Hepatocyte (in vitro differentiated cells): ENCODE results near the gene NPY. TPM values are rescaled to one million over a fixed set of nuclear protein-coding genes. Genes with fewer than 3 reads are reported as not detected.

Source experiments
- DNase-seq: peaks from one replicate; pipeline ENCODE4 v3.0.0-alpha.2; 2016; ENCODE audit warnings: low spot score
- H2AFZ ChIP-seq: fragments of 200-600 bp; sonication (generic); 2 replicates; pipeline ENCODE4 v1.6.0; 2016; ENCODE audit warnings: antibody characterized with exemption, mild to moderate bottlenecking
- H3K27ac ChIP-seq: fragments of 200-600 bp; sonication (generic); 2 replicates; pipeline ENCODE4 v1.5.1; 2016; ENCODE audit warnings: mild to moderate bottlenecking
- H3K27me3 ChIP-seq: fragments of 200-600 bp; sonication (generic); 2 replicates; pipeline ENCODE4 v1.6.1; 2016
- H3K36me3 ChIP-seq: fragments of 200-600 bp; sonication (generic); replicated peaks from 2 replicates; pipeline ENCODE4 v1.5.1; 2016; ENCODE audit warnings: low read depth; ENCODE audit not compliant: insufficient read depth
- H3K4me1 ChIP-seq: fragments of 200-600 bp; sonication (generic); 2 replicates; pipeline ENCODE4 v1.5.1; 2016; ENCODE audit warnings: mild to moderate bottlenecking, moderate library complexity; ENCODE audit not compliant: insufficient read depth
- H3K4me2 ChIP-seq: fragments of 200-600 bp; sonication (generic); 2 replicates; pipeline ENCODE4 v1.6.0; 2016
- H3K4me3 ChIP-seq: fragments of 200-600 bp; sonication (generic); 2 replicates; pipeline ENCODE4 v1.5.1; 2016; ENCODE audit warnings: mild to moderate bottlenecking
- H3K79me2 ChIP-seq: fragments of 200-600 bp; sonication (generic); 2 replicates; pipeline ENCODE4 v1.6.0; 2017; ENCODE audit warnings: mild to moderate bottlenecking
- H3K9me2 ChIP-seq: fragments of 200-600 bp; sonication (generic); replicated peaks from 2 replicates; pipeline ENCODE4 v1.6.0; 2017; ENCODE audit warnings: mild to moderate bottlenecking; ENCODE audit not compliant: insufficient read depth
- H3K9me3 ChIP-seq: fragments of 200-600 bp; sonication (generic); 2 replicates; pipeline ENCODE4 v1.5.1; 2016; ENCODE audit warnings: low read depth, mild to moderate bottlenecking
- H4K20me1 ChIP-seq: fragments of 200-600 bp; sonication (generic); 2 replicates; pipeline ENCODE4 v1.6.0; 2016; ENCODE audit warnings: mild to moderate bottlenecking; ENCODE audit not compliant: insufficient read depth, poor library complexity, severe bottlenecking
- EZH2 ChIP-seq: fragments of 200-600 bp; sonication (generic); IDR thresholded peaks from 2 replicates; pipeline ENCODE4 v1.6.1; 2016; ENCODE audit warnings: antibody characterized with exemption, mild to moderate bottlenecking, borderline replicate concordance
- EZH2phosphoT487 ChIP-seq: fragments of 200-600 bp; sonication (generic); IDR thresholded peaks from one replicate; pipeline ENCODE4 v1.6.1; 2018; ENCODE audit warnings: antibody characterized with exemption, mild to moderate bottlenecking, low read depth, moderate library complexity; ENCODE audit not compliant: unreplicated experiment, severe bottlenecking
- WGBS: methylation state at CpG from one replicate; pipeline ENCODE4 v1.1.6; 2016; ENCODE audit warnings: low lambda C conversion rate; ENCODE audit errors: missing lambda C conversion rate; 5-methylcytosine and 5-hydroxymethylcytosine counted together
- polyA plus RNA-seq: library from polyadenylated mRNA; unstranded; fragments of >200 nt; fragmentation: Nextera tagmentation; extraction: Ambion mirVana; gene quantifications from 2 replicates; pipeline ENCODE4 v1.2.1, GENCODE V29; 2016
- total RNA-seq: library from RNA; depleted of rRNA; stranded (reverse); fragments of >200 nt; gene quantifications from 2 replicates; pipeline ENCODE4 v1.2.3, GENCODE V29; 2014
- TF ChIP-seq, protein P1 (sequence below): fragments of 200-600 bp; sonication (generic); IDR thresholded peaks from 2 replicates; pipeline ENCODE4 v1.5.1; 2016; ENCODE audit warnings: antibody characterized with exemption, mild to moderate bottlenecking; ENCODE audit not compliant: poor library complexity

The NPY gene
- total and polyA plus RNA-seq, 2 experiments from 2014 or later = 9.4 to 19.8 TPM

DNA sequence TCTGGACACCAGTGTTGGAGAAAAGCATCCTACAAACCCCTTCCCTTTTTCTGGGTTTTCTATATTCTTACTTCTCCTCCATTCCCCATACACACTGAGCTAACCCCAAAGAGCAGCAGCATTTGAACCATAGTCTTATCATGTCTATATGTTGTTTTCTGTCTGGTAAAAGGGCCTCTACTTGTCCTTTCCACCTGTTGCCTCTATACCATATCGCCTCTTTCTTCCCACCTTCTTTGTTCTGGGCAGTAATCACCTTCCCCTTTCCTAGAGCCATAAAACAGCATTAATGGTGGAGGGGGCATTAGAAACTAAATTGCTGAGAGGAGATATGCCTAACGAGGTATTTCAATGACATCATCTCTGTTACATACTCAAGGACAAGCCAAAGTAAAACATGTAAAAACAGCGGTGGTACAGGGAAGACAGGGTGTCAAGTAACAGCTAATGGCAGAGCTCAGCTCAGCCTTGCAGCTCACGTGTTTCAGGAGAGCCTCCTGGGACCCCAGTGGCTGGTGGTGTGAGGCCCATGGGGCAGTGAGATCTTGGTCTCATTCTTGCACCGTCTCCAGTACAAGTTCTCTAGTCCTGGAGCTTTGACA, 20.6 kb downstream of the NPY start:
- no peak overlapping the region for H3K4me3 ChIP-seq
- H3K36me3 ChIP-seq = no peaks in the 10 kb centered on the region
- no peaks in the 10 kb centered on the region for H4K20me1 ChIP-seq
- no peaks in the 10 kb centered on the region for H3K27me3 ChIP-seq
- peak overlapping the region; percentile 4 for H3K27ac ChIP-seq
- H3K79me2 ChIP-seq = no peaks in the 10 kb centered on the region
- DNase-seq = no peak
- 56% methylated on average over 5 of the region's 5 CpGs for WGBS
- no peak overlapping the region for H2AFZ ChIP-seq
- H3K9me2 ChIP-seq = no peaks in the 10 kb centered on the region
- no peaks in the 10 kb centered on the region for H3K9me3 ChIP-seq
- H3K4me1 ChIP-seq = no peaks in the 10 kb centered on the region
- no peak overlapping the region for H3K4me2 ChIP-seq
- TF ChIP-seq, protein P1, sequence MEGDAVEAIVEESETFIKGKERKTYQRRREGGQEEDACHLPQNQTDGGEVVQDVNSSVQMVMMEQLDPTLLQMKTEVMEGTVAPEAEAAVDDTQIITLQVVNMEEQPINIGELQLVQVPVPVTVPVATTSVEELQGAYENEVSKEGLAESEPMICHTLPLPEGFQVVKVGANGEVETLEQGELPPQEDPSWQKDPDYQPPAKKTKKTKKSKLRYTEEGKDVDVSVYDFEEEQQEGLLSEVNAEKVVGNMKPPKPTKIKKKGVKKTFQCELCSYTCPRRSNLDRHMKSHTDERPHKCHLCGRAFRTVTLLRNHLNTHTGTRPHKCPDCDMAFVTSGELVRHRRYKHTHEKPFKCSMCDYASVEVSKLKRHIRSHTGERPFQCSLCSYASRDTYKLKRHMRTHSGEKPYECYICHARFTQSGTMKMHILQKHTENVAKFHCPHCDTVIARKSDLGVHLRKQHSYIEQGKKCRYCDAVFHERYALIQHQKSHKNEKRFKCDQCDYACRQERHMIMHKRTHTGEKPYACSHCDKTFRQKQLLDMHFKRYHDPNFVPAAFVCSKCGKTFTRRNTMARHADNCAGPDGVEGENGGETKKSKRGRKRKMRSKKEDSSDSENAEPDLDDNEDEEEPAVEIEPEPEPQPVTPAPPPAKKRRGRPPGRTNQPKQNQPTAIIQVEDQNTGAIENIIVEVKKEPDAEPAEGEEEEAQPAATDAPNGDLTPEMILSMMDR = no peak
- no peak for TF ChIP-seq EZH2phosphoT487
- TF ChIP-seq EZH2 = no peak

DNA sequence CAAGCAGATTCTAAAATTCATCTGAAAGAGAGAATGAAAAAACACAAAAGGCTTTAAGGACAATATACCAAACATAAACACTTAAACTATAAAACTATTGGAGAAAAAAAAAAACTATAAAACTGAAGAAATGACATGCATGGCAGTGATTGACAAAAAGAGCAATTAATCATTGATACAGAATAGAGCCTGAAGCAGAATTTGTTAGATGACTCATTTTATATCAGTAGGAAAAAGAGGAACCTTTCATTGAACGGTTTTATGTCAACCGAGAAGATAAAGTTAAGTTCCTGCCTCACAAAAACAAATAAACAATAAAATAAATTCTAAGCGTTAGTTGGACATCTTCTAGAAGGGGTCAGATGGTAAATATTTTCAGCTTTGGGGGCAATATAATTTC, 23.3 kb downstream of the NPY start:
- H3K4me1 ChIP-seq = no peaks in the 10 kb centered on the region
- no peak overlapping the region for H3K27ac ChIP-seq
- no peak for DNase-seq
- no peaks in the 10 kb centered on the region for H4K20me1 ChIP-seq
- H3K36me3 ChIP-seq = no peaks in the 10 kb centered on the region
- TF ChIP-seq EZH2phosphoT487 (no peak), EZH2 (no peak)
- TF ChIP-seq, protein P1 = no peak
- no peak overlapping the region for H2AFZ ChIP-seq
- no peaks in the 10 kb centered on the region for H3K79me2 ChIP-seq
- H3K9me3 ChIP-seq = no peaks in the 10 kb centered on the region
- no peak overlapping the region for H3K4me3 ChIP-seq
- H3K27me3 ChIP-seq = peaks cover 3% of the 10 kb centered on the region
- H3K4me2 ChIP-seq = no peak overlapping the region
- H3K9me2 ChIP-seq = no peaks in the 10 kb centered on the region
- WGBS = 57% methylated on average over 3 of the region's 3 CpGs

DNA sequence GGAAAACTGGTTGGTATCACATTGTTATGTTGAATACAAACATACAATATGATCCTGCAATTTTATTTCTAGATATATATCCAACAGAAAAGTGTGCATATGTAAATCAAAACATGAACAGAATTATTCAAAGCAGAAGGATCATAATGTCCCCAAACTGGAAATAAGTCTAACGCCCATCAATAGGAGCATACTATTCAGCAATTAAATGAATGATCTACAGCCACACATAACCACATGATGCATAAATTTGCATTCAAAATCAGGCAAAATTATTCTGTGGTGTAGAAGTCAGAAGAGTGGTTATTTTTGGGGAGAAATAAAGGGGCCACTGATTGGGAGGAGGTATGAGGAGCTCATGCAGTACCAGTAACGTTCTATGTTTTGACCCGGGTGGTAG, 28.6 kb downstream of the NPY start:
- no peak overlapping the region for H3K27ac ChIP-seq
- H3K4me2 ChIP-seq = no peak overlapping the region
- 95% methylated on average over 3 of the region's 3 CpGs for WGBS
- H3K79me2 ChIP-seq = no peaks in the 10 kb centered on the region
- H4K20me1 ChIP-seq = no peaks in the 10 kb centered on the region
- peaks cover 3% of the 10 kb centered on the region for H3K27me3 ChIP-seq
- no peaks in the 10 kb centered on the region for H3K9me2 ChIP-seq
- H3K9me3 ChIP-seq = no peaks in the 10 kb centered on the region
- no peaks in the 10 kb centered on the region for H3K36me3 ChIP-seq
- H2AFZ ChIP-seq = no peak overlapping the region
- H3K4me3 ChIP-seq = no peak overlapping the region
- no peak for DNase-seq
- no peaks in the 10 kb centered on the region for H3K4me1 ChIP-seq
- TF ChIP-seq, protein P1 = no peak
- TF ChIP-seq EZH2 (no peak), EZH2phosphoT487 (no peak)

DNA sequence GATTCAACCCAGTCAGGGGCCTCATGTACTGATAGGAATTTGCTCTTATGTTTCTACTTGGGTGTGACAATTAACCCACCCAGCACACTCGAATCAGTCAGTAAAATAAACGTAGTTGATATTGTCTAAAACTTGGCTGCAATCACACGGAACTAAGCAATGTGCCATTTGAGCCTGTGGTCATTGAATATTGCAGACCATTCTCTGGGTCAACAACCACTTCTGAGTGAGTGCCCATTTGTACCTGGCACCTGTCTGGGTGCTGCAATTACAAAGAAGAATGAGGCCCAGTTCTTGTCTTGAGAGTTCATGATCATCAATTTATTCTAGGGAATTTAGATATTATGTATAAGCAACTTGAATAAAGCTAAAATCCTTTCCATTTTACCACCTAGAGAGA, 29.8 kb downstream of the NPY start:
- WGBS = 59% methylated on average over 3 of the region's 3 CpGs
- H3K4me1 ChIP-seq = no peaks in the 10 kb centered on the region
- no peak for TF ChIP-seq EZH2
- no peak for TF ChIP-seq EZH2phosphoT487
- TF ChIP-seq, protein P1 = no peak

More for the DNA sequence above, 29.8 kb downstream of the NPY start:
- H3K36me3 ChIP-seq = no peaks in the 10 kb centered on the region
- H4K20me1 ChIP-seq = no peaks in the 10 kb centered on the region
- H3K4me2 ChIP-seq = no peak overlapping the region
- no peak for DNase-seq
- H3K27ac ChIP-seq = no peak overlapping the region
- no peak overlapping the region for H3K4me3 ChIP-seq
- no peaks in the 10 kb centered on the region for H3K9me2 ChIP-seq
- H3K79me2 ChIP-seq = no peaks in the 10 kb centered on the region
- no peak overlapping the region for H2AFZ ChIP-seq
- H3K27me3 ChIP-seq = peaks cover 3% of the 10 kb centered on the region
- no peaks in the 10 kb centered on the region for H3K9me3 ChIP-seq
